Thyroid gland (tissue), 4 donors: ENCODE results near the gene IGIP. TPM values are rescaled to one million over a fixed set of nuclear protein-coding genes. Genes with fewer than 3 reads are reported as not detected.

Experiments
- DNase-seq, 2 donors: peaks; one replicate each; pipeline ENCODE4 v3.0.0-alpha.2; 2019
- H3K27ac ChIP-seq, 3 donors: fragments of 200-600 bp; sonication (generic); 1 replicate in 2 of 3; 2 replicates in 1 of 3; pipeline ENCODE4 v1.5.1; 2016 to 2019; ENCODE audit warnings: mild to moderate bottlenecking in 1 of 3, moderate library complexity in 1 of 3
- H3K27me3 ChIP-seq: fragments of 200-600 bp; sonication (generic); one replicate; pipeline ENCODE4 v1.5.1; 2019
- H3K36me3 ChIP-seq, 2 donors: fragments of 200-600 bp; sonication (generic); one replicate each; pipeline ENCODE4 v1.5.1; 2016 to 2019
- H3K4me1 ChIP-seq, 2 donors: fragments of 200-600 bp; sonication (generic); one replicate each; pipeline ENCODE4 v1.5.1; 2017 to 2019
- H3K4me3 ChIP-seq, 3 donors: fragments of 200-600 bp; sonication (generic); replicated peaks in 1 of 3; 1 replicate in 2 of 3; 2 replicates in 1 of 3; pipeline ENCODE4 v1.5.1; 2016; ENCODE audit warnings: mild to moderate bottlenecking in 1 of 3
- H3K9me3 ChIP-seq: fragments of 200-600 bp; sonication (generic); one replicate; pipeline ENCODE4 v1.5.1; 2017
- POLR2A ChIP-seq, 2 donors: fragments of 450-650 bp; IDR thresholded peaks; one replicate each; pipeline ENCODE4 v1.6.1; 2017; ENCODE audit warnings: antibody characterized with exemption in 2 of 2, mild to moderate bottlenecking in 2 of 2, moderate library complexity in 1 of 2
- WGBS, 2 donors: methylation state at CpG; one replicate each; pipeline ENCODE4 v1.1.5; 2017; 5-methylcytosine and 5-hydroxymethylcytosine counted together
- intact Hi-C: fragments of 100-400 bp; cut with DNase I; formaldehyde crosslinking; loops from one replicate; pipeline ENCODE4 v1.15.1; 2023
- total RNA-seq, 4 donors: library from RNA; depleted of rRNA; stranded (reverse); fragments of >200 nt; gene quantifications; one replicate each; pipeline ENCODE4 v1.2.3, GENCODE V29; 2016
- TF ChIP-seq, protein P1 (sequence below), 6 experiments: fragments of 200-600 bp in 3 of 6; fragments of 450-650 bp in 3 of 6; sonication (generic) in 3 of 6; IDR thresholded peaks; one replicate each; pipeline ENCODE4 v1.5.1; 2016 to 2019; ENCODE audit warnings: antibody characterized with exemption in 6 of 6, mild to moderate bottlenecking in 2 of 6, inconsistent platforms in 1 of 6, moderate library complexity in 1 of 6

The IGIP gene
- total RNA-seq, 4 donors from 2014 or later: 25.1 to 41.3 (median 28.6) TPM

- H3K4me1 ChIP-seq: peaks cover 22 to 28% of the 10 kb centered on the region in 2 donors
- H3K4me3 ChIP-seq: peak overlapping the region; percentile 19 to 92 (median 67)
- TF ChIP-seq, protein P1, sequence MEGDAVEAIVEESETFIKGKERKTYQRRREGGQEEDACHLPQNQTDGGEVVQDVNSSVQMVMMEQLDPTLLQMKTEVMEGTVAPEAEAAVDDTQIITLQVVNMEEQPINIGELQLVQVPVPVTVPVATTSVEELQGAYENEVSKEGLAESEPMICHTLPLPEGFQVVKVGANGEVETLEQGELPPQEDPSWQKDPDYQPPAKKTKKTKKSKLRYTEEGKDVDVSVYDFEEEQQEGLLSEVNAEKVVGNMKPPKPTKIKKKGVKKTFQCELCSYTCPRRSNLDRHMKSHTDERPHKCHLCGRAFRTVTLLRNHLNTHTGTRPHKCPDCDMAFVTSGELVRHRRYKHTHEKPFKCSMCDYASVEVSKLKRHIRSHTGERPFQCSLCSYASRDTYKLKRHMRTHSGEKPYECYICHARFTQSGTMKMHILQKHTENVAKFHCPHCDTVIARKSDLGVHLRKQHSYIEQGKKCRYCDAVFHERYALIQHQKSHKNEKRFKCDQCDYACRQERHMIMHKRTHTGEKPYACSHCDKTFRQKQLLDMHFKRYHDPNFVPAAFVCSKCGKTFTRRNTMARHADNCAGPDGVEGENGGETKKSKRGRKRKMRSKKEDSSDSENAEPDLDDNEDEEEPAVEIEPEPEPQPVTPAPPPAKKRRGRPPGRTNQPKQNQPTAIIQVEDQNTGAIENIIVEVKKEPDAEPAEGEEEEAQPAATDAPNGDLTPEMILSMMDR (IDR thresholded peaks at IDR 0.05): peak in 2 of 6 experiments; percentile 24 to 32
- TF ChIP-seq POLR2A (IDR thresholded peaks at IDR 0.05): peak in 1 of 2 donors; percentile 91
- peak overlapping the region; percentile 96 to 100 (median 97) for H3K27ac ChIP-seq
- no peaks in the 10 kb centered on the region for H3K27me3 ChIP-seq
- no peaks in the 10 kb centered on the region for H3K9me3 ChIP-seq
- peak; percentile 93 to 94 for DNase-seq
- WGBS, 2 donors: 0 to 1% methylated on average over 12 to 41 of the region's 88 CpGs
- no peaks in the 10 kb centered on the region for H3K36me3 ChIP-seq
- intact Hi-C loops: no loop called here
Measured at GRCh38 chr5:140107312-140108092, 18.2 kb upstream of the IGIP start.

GRCh38 chr5:140108093-140109017 is 17.4 kb upstream of the IGIP start:
- WGBS, 2 donors: 5 to 7% methylated on average over 29 to 36 of the region's 52 CpGs
- TF ChIP-seq, protein P1 (IDR thresholded peaks at IDR 0.05): no peak
- TF ChIP-seq POLR2A (IDR thresholded peaks at IDR 0.05): no peak
- Histone ChIP-seq H3K4me3 (peak overlapping the region; percentile 67 to 92 (median 69)), H3K27me3 (no peaks in the 10 kb centered on the region), H3K27ac (peak overlapping the region; percentile 96 to 100 (median 97)), H3K36me3 (no peaks in the 10 kb centered on the region), H3K4me1 (peaks cover 31 to 37% of the 10 kb centered on the region in 2 donors), H3K9me3 (no peaks in the 10 kb centered on the region)
- intact Hi-C loops: no loop called here
- no peak for DNase-seq

- Histone ChIP-seq H3K4me3 (peak overlapping the region in 2 of 3 donors; percentile 67 to 69), H3K9me3 (no peaks in the 10 kb centered on the region), H3K27me3 (no peaks in the 10 kb centered on the region), H3K36me3 (no peaks in the 10 kb centered on the region), H3K27ac (peak overlapping the region in 1 of 3 donors; percentile 96), H3K4me1 (peaks cover 31 to 38% of the 10 kb centered on the region in 2 donors)
- intact Hi-C loops: no loop called here
- 72 to 78% methylated on average over 24 of the region's 24 CpGs for WGBS, 2 donors
- TF ChIP-seq, protein P1 (IDR thresholded peaks at IDR 0.05): no peak
- TF ChIP-seq POLR2A (IDR thresholded peaks at IDR 0.05): no peak
- DNase-seq: no peak
Measured at GRCh38 chr5:140109018-140109758, 16.5 kb upstream of the IGIP start.

DNA sequence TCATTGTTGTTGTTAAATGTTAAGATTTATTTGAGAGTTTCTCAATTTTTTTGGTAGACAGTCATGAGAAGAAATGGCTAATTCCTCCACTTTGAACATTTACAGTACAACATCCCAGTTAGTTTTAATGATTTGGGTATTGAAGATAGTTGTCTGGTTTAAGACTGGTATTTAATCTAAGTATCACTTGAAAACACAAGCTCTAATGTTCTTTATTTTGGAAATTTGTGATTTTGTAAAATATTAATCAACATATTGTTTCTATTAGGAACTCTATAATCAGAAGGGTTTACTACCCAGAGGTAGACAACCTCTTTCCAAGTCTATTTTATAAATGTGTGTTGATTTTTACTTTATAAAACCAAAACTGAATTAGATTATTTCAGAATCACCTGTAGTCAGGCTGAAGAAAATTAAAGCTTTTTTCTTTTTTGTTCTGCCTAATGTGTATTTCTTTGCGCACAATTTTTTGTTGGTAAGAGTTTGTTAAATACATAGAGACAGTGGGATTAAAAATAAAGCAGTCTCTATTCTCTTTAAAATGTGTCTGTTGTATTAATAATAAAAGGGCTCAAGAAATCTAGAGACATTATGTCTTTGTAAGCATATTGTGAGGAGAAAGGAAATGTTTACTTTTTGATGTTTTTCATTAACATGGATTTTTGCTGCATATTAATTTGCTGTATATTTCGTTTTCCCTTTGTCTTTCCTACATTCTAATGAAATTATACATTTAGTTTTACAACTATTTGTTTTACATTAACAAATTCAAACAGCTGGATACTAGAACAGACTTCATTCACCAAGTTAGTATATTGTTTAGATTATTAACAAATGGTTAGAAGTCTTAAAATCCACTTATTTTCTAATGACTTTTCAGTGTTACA is 15.7 kb upstream of the IGIP start:
- peaks cover 31 to 42% of the 10 kb centered on the region in 2 donors for H3K4me1 ChIP-seq

More for the DNA sequence above, 15.7 kb upstream of the IGIP start:
- no peak overlapping the region for H3K4me3 ChIP-seq
- DNase-seq: no peak
- no peaks in the 10 kb centered on the region for H3K27me3 ChIP-seq
- no peak for TF ChIP-seq POLR2A (IDR thresholded peaks at IDR 0.05)
- TF ChIP-seq, protein P1 (IDR thresholded peaks at IDR 0.05): no peak
- no peaks in the 10 kb centered on the region for H3K36me3 ChIP-seq
- intact Hi-C loops: loop anchor here (5.0 kb wide), 1 partner anchor 37 kb away; no protein-coding TSS in a partner anchor
- H3K27ac ChIP-seq: no peak overlapping the region
- H3K9me3 ChIP-seq: no peaks in the 10 kb centered on the region
- 95 to 96% methylated on average over 2 of the region's 2 CpGs for WGBS, 2 donors
